Measurements from ENCODE around the gene RWDD4. TPM values are rescaled to one million over a fixed set of nuclear protein-coding genes. Genes with fewer than 3 reads are reported as not detected.

Gene RWDD4
- total RNA-seq, 4 donors from 2014 or later, result 11.3 to 33.8 (median 13.2) TPM

DNA sequence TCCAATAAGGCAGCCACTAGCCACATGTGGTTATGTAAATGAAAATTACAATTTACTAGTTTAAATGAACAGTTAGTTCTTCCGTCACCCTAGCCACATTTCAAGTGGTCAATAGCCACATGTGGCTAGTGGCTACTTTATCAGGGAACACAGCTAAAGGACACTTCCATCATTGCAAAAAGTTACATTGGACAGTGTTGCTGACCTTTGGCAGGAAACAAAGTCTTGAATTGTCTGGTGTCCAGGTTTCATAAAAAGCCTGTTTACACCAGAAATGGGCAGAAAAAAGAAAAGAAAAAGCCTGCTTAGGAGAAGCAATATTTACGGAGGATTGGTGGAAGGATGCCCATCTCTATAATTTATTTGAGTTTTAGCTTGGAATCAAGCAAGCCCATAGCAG, 38.6 kb downstream of the RWDD4 start:
- TF ChIP-seq, protein P1, sequence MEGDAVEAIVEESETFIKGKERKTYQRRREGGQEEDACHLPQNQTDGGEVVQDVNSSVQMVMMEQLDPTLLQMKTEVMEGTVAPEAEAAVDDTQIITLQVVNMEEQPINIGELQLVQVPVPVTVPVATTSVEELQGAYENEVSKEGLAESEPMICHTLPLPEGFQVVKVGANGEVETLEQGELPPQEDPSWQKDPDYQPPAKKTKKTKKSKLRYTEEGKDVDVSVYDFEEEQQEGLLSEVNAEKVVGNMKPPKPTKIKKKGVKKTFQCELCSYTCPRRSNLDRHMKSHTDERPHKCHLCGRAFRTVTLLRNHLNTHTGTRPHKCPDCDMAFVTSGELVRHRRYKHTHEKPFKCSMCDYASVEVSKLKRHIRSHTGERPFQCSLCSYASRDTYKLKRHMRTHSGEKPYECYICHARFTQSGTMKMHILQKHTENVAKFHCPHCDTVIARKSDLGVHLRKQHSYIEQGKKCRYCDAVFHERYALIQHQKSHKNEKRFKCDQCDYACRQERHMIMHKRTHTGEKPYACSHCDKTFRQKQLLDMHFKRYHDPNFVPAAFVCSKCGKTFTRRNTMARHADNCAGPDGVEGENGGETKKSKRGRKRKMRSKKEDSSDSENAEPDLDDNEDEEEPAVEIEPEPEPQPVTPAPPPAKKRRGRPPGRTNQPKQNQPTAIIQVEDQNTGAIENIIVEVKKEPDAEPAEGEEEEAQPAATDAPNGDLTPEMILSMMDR (IDR thresholded peaks at IDR 0.05), result no peak
- Histone ChIP-seq H3K4me1 (no peaks in the 10 kb centered on the region), H3K9me3 (no peaks in the 10 kb centered on the region), H3K36me3 (no peaks in the 10 kb centered on the region), H3K27me3 (no peaks in the 10 kb centered on the region), H3K27ac (no peak overlapping the region), H3K4me3 (no peak overlapping the region)
- DNase-seq, result no peak

DNA sequence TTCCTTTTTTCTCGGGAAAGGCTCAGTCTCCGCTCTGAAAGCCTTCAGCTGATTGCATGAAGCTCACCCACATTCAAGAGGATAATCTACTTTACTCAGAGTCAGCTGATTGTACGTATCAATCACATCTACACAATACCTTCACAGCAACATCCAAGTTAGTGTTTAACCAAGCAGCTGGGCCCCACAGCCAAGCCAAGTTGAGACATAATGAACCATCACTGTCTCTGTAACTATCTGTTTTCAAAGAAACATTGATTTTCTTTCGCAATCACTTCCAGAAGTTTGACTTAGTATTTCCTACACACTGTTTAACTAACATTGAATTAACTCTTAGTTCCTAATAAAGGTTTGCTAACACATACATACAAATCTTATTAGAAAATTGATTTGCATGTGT, 40.3 kb downstream of the RWDD4 start:
- Histone ChIP-seq H3K27ac (no peak overlapping the region), H3K36me3 (no peaks in the 10 kb centered on the region), H3K4me1 (no peaks in the 10 kb centered on the region), H3K9me3 (no peaks in the 10 kb centered on the region), H3K27me3 (no peaks in the 10 kb centered on the region), H3K4me3 (no peak overlapping the region)
- DNase-seq, result no peak
- TF ChIP-seq POLR2A (IDR thresholded peaks at IDR 0.05), result no peak

DNA sequence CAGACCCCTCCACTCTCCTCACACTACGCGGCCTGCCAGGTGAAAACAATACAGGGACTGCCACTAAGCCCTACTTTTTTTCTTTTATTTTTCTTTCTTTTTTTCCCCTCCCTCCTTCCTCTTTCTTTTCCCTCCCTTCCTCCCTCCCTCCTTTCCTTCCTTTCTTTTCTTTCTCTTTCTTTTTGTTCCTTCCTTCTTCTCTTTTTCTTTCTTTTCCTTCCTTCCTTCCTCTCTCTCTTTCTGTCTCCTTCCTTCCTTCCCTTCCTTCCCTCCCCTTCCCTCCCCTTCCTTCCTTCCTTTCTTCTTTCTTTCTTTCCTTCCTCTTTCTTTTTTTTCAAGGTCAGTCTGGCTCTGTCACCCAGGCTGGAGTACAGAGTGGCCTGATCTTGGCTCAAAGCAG, 41.9 kb downstream of the RWDD4 start:
- Histone ChIP-seq H3K4me1 (no peaks in the 10 kb centered on the region), H3K36me3 (no peaks in the 10 kb centered on the region), H3K27ac (no peak overlapping the region), H3K27me3 (no peaks in the 10 kb centered on the region), H3K9me3 (no peaks in the 10 kb centered on the region), H3K4me3 (no peak overlapping the region)
- TF ChIP-seq, protein P1 (IDR thresholded peaks at IDR 0.05), result no peak
- no peak for TF ChIP-seq POLR2A (IDR thresholded peaks at IDR 0.05)
- no peak for DNase-seq

DNA sequence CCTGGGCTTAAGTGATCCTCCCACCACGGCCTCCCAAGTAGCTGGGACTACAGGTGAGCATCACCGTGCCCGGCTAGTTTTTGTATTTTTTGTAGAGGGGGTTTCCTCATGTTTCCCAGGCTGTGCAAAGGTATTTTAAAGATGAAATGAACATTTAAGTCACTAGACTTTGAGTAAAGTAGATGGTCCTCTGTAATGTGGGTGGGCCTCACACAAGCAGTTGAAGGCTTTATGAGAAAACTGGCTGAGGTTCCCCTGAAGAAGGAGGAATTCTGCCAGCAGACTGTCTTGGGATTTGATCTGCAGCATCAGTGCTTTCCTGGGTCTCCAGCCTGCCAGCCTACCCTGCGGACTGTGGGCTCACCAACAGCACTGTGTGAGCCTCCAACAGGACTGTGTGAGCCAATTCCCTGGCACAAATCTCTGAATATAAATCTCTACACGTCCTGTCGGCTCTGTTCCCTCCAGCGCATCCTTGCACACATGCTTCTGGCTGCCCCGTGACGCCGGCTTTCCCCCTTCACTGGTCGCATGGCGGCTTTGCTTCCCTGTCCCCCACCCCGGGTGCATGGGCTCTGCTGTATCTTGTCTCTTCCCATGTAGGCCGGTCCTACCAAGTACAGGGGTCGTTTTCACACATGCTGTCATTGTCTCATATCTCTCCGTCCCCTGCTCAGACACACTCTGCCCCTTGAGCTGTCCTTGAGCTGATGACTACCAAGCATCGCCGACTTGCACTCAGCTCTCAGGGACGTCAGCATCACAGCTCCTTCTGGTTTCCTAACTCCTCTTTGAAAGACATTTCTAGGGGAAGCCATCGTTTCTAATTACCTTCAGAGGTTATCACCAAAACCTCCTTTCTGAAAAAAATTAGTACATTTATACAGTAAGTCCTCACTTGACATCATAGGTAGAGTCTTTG, 46.4 kb downstream of the RWDD4 start:
- Histone ChIP-seq H3K9me3 (no peaks in the 10 kb centered on the region), H3K27me3 (no peaks in the 10 kb centered on the region), H3K4me1 (no peaks in the 10 kb centered on the region), H3K27ac (no peak overlapping the region), H3K36me3 (no peaks in the 10 kb centered on the region), H3K4me3 (no peak overlapping the region)
- TF ChIP-seq, protein P1 (IDR thresholded peaks at IDR 0.05), result no peak
- TF ChIP-seq POLR2A (IDR thresholded peaks at IDR 0.05), result no peak
- DNase-seq, result no peak

DNA sequence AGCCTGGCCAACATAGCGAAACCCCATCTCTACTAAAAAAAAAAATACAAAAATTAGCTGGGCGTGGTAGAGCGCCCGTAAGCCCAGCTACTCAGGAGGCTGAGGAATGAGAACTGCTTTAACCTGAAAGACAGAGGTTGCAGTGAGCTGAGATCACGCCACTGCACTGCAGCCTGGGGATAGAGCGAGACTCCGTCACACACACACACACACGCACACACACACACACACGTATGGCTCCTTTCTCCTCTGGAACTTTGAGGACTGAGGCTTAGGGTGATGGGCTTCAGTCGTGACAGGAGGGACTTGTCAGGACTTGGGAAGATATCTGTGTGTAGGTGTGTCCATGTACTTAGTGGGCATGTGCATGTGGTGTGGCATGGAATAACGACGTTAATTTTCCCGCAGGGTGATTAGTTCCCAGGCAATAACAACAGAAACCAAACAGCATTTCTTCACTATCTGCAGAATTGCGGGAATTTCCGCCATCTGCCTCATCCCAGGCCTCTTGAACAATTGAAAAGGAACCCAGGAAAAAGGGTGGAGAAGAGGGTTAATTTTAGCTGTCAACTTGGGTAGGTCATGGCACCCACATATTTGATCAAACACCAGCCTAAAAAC, 47.7 kb downstream of the RWDD4 start:
- no peaks in the 10 kb centered on the region for H3K36me3 ChIP-seq
- no peak overlapping the region for H3K4me3 ChIP-seq
- H3K4me1 ChIP-seq, result no peaks in the 10 kb centered on the region
- H3K27ac ChIP-seq, result no peak overlapping the region
- TF ChIP-seq POLR2A (IDR thresholded peaks at IDR 0.05), result no peak
- H3K9me3 ChIP-seq, result no peaks in the 10 kb centered on the region
- DNase-seq, result no peak
- H3K27me3 ChIP-seq, result no peaks in the 10 kb centered on the region

DNA sequence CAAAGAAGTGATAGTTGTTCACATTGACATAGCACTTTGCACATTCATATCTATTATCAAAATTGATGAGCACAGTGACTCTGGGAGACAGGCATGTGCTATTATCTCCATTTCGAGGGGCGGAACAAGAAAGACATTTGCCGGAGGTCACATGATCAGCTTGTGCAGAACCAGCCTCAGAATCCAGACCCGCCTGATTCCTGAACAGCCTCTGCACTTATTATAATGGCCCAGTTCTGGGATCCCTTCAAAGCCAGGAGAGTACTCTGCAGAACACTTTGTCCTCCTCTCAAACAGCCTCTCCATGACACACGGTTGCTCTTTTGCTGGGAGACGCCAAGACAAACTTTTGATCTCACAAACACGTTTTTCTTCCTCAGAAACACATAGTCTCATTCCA, 48.4 kb downstream of the RWDD4 start:
- H3K27ac ChIP-seq, result no peak overlapping the region

More for the DNA sequence above, 48.4 kb downstream of the RWDD4 start:
- Histone ChIP-seq H3K36me3 (no peaks in the 10 kb centered on the region), H3K4me1 (no peaks in the 10 kb centered on the region), H3K9me3 (no peaks in the 10 kb centered on the region), H3K4me3 (no peak overlapping the region), H3K27me3 (no peaks in the 10 kb centered on the region)
- no peak for DNase-seq
- TF ChIP-seq, protein P1 (IDR thresholded peaks at IDR 0.05), result no peak
- TF ChIP-seq POLR2A (IDR thresholded peaks at IDR 0.05), result no peak
